Fibroblast of skin of right biceps (primary cell): ENCODE measurements around the gene ECHDC1.
A peak's percentile ranks its signal among the peaks of the same experiment; 100 is the strongest.

Experiments used
- DNase-seq: peaks from one replicate; pipeline ENCODE4 v3.0.0-alpha.2; 2013

ECHDC1 gene

DNA sequence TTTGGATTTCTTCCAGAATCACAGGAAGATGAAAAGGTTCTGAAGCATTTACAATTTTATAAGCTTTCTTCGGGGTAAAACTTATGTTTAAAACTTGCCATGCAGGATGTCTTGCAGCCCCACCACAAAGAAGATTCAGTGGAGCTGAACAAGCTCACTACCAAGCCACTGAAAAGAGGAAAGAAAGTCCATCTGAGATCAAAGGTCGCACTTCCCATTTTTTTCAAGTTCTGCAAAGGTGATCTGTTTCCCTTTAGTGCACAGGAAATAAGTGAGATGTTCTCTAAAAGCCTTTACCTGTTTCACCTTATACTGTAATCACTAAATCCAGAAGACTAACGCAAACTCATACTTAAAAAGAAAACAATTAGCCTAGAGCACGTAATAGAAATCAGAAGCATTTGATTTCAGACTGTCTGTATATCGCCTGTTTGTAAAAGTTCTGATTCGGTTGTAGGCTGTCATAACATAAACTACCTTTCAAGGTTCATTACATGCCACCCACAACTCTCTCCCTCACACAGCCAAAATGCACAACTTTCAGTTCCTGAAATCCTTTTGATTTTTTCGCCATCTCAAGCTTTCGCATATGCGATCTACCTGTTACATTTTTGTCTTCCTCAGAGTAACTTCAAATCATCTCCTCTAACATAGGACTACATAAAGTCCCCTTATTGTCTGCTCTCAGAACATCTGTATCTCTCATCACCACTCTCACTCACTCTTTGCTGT is 1.8 kb downstream of the ECHDC1 start:
- no peak for DNase-seq

DNA sequence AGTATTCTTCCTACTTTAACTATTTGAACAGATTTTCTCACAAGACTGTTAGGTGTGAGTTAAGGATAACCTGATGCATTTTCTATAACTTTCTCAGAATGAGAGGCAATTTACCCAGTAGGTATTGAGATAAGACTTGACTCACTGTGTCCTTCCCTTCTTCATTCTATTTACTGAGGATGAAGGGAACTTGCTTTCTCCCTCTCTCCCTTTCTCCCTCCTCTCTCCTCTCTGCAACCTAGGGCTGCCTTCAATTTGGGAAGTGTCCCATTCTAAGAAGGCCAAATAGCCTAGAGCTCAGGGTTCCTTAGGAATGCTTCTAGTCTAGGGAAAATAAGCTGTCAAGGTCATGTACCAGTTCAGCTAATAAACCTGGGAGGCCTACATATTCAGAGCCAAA is 3.2 kb downstream of the ECHDC1 start:
- DNase-seq, result no peak

DNA sequence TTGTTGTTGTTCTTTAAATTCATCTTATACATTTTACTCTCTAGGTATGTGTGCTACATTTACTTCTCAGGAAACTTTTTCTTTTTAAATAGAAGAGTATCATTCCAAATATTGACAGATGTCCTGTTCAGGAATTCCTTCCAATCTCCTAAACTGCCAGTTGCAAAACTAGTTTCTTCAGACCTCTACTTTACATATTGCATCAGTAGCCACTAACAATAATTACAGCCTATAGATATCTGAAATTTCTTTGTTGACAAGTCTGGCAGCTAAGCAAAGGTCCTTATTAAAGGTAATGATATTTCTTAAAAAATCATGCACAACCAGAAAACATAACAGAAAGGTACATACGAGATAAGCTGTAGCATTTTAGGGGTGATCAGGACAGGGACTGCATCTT is 4.5 kb downstream of the ECHDC1 start:
- no peak for DNase-seq

DNA sequence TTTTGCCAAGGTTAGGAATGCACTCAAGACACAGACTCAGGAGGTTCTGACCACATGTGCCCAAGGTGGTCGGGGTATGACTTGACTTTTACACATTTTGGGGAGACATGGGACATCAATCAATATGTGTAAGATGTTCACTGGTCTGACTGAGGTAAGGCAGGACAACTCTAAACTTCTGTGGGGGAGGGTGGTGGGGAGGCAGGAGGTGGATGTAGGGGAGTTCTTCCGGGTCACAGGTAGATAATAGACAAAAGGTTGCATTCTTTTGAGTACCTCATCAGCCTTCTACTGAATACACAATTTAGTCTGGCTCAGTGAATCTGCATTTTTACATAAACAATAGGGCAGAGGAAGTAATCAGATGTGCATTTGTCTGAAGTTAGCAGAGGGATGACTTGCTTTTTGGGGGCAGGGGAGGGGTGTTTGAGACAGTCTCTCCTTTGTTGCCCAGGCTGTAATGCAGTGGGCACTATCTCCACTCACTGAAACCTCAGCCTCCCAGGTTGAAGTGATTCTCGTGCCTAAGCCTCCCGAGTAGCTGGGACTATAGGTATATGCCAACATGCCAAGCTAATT is 10.9 kb downstream of the ECHDC1 start:
- no peak for DNase-seq

DNA sequence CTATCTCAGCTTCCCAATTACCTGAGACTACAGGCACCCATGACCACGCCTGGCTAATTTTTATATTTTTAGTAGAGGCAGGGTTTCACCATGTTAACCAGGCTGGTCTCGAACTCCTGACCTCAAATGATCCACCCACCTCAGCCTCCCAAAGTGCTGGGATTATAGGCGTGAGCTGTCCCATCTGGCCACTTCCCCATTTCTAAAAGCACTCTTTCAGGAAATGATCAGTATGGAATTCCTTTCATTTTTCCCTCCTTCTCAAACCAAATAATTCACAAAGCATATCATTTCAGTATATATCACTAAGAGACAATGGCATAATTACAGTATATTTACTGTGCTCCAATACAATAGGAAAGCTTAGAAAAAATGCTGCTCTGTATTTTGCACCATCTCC is 12.2 kb downstream of the ECHDC1 start:
- DNase-seq, result peak; percentile 37

DNA sequence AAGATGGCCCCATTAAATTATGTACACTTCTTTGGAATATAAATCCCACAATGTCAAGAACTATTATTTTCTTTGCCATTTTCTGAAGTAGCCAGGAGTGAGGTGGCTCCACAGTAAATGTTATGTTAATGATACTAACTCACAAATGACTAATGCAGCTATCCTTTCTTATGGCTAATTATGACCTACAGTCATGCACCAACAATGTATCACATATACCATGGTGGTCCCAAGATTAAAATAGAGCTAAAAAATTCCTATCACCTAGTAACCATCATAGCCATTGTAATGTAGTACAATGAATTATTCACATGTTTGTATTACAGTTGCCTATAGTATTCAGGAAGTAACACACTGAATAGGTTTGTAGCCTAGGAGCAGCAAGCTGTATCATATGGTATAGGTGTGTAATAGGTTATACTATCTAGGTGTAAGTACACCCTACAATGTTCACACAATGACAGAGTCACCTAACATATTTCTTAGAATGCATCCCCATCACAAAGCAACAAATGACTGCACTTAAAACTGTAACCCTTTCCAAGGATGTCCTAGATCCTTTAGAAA is 15.3 kb downstream of the ECHDC1 start:
- DNase-seq, result peak; percentile 86

DNA sequence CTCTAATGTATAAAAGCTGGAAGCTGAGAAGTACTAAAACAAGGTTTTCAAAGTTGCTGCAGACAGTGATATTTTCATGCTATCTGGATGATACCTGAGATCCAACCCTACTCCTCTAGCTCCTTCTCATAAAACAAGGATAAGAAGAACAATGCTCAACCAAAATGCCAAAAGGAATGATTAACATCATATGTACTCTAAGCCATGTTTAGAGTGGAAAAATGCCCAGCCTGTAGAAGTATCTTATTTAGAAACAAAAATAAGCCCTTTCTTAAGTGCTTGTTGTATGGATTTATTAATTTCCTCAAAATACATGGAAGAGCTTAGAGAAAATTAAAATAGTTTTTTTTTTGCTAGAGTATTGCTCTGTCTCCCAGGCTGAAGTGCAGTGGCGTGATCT is 23.7 kb downstream of the ECHDC1 start:
- DNase-seq, result no peak

DNA sequence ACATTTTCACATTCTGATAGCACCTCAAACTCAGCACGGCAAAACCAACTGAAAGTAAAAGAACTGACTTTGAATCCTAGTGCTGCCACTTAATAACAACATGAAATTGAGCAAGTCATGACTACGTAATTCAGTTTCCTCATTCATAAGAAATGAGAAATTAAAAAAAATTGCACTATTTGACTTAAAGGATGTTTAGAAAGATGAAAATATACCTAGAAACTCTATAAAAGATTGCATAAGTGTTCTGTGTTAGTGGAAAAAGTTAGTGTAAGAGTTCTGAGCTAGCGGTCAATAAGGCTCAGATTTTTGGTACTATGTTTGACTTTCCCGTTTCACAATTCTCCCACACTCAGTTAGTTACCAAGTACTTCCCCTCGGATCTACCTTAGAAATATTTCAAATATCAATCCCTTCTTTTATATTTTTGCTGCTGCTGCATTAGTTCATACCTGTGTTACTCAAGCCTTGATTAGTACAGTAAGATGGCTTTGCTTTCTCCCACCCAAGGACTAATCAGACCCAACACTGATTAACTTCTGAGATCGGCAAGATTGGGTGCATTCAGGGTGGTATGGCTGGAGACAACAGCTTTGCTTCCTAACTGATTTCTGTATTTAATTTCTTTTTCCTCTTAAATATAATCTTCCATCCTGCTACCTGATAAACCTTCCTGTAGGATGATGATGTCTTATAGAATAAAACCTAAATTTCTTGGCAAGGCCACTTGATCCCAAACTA is 25.9 kb downstream of the ECHDC1 start:
- DNase-seq, result no peak

DNA sequence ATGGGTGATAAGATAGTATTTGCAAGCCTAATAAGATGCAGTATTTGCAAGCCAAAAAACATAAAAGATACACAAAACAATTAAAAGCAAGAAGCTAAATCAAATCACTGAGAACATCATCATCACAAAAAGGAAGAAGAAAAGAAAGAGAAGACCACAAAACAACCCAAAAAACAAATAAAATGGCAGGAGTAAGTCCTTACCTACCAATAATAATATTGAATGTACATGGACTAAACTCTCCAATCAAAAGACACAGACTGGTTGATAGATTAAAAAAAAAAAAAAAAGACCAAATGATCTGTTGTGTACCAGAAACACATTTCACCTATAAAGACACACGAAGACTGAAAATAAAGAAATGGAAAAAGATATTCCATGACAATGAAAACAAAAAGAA is 37.7 kb downstream of the ECHDC1 start:
- DNase-seq, result no peak

DNA sequence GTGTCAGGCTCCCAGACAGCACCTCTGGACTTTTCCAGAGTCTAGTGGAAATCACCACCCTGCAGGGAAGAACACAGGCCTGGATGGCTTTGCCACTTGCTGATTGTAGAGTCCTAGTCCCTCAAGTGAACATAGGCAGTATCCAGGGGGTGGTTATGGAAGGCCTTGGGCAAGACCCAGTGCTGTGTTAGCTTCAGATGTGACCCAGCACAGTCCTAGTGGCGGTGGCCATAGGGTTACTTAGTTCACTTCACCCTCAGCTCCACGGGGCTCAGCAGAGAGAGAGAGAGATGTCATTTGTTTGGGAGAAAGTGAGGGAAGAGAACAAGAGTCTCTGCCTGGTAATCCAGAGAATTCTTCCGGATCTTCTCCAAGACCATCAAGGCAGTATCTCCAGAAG is 39.5 kb downstream of the ECHDC1 start:
- DNase-seq, result no peak

DNA sequence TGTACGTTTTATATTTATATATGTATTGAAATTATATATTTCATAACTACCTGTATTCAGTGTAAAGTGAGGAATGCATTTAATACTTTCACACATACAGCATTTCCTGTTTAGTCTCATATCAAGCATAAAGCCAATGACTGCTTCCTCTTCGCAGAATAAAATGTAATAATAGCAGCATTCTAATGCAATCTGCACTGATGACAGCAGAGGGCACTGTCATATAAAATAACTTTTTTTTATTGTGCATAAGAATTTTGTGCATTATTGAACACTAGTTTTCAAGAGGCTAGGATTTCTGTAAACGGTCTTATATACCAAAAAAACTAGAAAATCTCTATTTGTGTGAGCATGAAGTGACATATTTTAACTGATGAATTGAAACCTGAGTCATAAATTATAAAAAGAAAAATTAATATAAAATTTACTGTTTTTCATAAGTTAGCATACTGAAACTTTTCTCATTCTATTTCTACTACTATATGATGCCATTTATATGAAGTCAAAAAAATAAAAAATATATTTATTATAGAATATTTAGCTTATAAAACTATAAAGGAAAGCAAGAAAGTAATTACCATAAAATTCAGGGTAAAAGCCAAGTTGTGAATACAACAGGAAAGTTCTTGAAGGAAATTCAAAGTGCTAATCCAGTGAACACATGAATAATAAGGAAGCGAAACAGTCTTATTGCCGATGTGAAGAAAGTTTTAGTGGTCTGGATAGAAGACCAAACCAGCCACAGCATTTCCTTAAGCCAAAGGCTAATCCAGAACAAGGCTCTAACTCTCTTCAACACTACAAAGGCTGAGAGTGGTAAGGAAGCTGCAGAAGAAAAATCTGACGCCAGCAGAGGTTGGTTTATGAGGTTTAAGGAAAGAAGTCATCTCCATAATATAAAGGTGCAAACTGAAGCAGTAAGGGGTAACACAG is 40.4 kb downstream of the ECHDC1 start:
- peak; percentile 47 for DNase-seq

DNA sequence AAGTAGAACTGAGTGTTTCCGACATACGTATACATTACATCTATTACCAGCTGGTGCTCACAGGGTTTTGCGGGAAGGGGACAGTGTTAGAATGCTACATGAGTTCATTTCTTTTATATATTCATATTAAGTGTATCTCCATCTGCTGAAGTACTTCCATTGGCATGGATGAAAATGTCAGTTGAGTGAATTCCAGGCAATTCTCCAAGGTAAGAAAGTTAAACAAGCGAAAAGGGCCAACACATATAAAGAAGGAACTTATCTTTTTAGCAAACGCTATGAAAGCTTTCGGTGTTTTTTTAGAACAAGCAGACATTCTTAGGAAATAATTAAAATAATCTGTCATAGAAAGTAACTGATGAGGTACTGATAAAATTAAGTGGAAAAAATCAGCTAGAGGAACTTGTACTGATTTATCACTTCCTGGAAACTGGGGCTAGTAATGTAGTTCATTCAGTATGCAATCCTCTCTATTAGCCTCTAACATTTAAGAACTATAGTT is 42.2 kb downstream of the ECHDC1 start:
- peak; percentile 36 for DNase-seq

DNA sequence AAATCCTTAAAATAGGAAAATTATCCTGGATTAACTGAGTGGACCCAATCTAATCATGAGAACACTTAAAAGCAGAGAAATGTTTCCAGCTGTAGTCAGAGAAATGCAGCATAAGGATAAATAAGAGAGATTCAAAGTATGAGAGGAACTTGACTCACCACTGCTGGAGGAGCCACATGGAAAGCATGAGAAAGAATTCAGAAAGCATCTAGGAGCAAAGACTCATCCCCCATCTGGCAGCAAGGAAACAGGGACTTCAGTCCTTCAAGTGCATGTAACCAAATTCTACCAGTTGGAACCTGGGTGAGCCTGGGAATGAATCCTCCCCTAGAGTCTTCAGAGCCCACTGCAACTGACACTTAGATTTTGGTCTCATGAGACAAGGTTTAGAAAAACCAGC is 43.0 kb downstream of the ECHDC1 start:
- peak; percentile 93 for DNase-seq

DNA sequence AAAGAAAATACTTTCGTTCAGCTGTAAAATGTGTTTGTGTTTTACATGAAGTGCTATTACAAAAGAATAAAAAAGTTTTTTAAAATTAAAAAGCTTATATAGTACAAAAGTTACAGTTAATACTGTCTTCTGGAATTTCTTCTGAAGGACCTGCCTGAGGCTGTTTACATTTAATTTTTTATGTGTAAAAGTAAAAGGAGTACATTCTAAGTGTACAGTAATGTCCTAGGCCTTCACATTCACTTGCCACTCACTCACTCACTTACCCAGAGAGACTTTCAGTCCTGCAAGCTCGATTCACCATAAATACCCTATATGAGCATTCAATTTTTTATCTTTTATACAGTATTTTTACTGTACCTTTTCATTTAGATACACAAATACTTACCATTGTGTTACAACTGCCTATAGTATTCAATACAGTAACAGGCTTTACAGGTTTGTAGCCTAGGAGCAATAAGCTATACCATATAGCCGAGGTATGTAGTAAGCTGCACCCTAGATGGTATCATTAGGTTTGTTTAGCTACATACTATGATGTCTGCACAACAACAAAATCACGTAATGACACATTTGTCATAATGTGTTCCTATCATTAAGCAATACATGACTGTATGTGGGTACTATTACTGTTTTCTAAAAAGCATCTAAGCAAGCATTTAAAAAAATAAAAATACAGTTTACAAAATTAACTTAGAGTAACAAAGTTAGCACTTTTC is 43.7 kb downstream of the ECHDC1 start:
- peak; percentile 4 for DNase-seq

DNA sequence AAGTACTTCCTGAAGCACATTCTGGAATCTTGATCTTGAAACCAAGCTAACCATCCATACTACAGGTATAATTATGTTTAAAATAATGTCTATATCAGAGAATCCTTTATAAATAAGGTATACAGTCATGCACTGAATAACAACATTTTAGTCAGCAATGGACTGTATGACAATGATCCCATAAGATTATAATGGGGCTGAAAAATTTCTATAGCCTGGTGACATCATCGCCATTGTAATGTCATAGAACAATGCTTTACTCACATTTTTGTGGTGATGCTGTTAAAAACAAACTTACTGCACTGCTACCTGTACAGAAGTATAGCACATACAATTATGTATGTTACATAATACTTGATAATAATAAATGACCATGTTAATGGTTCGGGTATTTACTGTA is 44.9 kb downstream of the ECHDC1 start:
- peak; percentile 11 for DNase-seq

DNA sequence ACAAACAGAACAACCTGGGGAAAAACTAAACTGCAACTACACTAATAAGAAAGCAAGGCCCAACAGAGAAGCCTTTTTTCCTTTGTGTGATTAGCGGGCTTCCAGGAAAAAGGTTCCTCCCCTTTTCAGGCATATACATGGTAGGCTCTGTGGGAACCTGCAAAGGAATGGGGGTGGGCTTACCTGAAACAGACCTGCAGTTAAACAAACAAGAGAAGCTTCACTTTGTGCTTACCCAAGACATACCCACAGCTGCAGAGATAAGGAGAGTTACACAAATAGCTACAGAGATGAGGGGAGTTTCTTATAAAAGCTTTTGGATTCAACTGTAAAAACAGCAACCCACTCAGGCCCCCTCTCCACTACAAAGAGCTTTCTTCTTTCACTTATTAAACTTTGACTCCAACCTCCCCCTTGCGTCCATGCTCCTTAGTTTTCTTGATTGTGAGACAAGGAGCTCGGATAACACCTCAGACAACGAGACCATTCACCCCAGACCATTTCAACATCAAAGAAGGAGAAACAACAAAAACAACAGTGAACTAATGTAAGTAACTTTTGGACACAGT is 45.8 kb downstream of the ECHDC1 start:
- DNase-seq, result no peak

DNA sequence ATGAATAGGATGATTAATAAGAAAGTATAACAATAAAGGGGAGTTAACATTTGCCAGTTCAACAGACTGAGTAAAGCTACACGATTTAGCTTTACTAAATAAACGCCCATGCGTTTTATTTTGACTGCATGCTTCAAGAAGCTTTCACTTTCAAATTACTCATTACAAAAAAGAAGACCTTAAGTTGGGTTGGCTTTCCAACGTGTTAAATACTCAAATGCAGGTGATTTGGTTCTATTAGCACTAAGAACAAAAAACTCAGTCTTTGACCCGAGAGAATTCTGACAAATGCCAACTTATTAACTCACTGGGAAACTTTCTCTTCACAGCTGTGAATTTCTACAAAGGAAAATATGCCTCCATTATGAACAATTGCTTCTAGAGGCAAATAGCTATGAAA is 51.9 kb downstream of the ECHDC1 start:
- no peak for DNase-seq

DNA sequence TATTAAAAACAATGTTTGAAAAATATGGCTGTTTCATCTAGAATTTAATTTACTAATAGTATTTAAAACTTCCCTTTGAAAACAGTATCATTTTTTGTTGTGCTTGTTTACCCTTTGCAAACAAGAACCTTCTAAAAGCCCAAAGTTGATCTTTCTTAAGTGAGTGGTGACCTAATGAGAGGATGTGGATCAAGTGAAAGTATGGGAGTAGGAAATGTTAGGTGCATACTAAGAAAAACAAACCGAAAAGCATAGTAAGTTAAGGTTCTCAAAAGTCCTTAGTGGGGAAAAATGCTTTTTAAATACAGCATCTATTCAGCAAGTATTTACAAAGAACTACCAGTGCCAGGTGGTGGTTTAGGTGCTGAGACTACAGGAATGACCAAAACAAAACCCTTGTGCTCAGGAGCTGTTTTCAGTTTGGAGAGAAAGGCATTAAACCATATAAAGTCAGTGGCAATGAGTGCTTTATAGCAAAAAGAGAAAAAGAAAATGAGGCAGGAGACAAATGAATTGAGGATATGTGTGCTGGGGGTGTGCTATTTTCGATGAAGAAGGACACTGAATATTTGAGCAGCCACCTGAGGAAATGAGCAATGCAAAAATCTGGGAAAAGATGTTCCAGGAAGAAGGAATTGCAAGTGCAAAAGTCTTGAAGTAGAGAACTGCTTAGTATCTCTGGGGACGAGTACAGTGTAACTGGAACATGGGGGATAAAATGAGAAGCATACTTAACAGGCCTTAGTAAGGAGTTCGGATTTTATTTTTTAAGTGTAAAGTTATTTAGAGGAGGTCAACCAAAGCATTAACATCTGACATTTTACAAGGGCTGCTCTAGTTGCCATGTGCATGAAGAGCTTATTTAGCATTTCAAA is 52.8 kb downstream of the ECHDC1 start:
- DNase-seq, result no peak

DNA sequence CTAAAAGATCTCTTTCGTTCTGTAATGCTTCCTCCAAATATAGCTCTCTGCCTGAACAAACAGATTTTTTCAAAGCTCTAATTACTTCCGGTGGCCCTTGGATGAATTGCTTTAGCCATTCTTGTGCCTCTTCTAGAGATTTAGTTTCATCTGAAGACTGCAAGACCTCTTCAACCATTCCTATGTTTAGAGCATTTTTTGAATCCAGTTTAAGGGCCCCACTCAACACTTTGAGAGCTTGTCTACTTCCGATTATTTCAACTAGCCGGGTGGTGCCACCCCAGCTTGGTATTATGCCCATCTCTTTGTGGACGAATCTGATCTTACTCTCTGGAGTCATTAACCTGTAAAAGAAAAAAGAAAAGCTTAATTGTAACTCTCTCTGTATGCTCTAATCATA is 53.5 kb downstream of the ECHDC1 start:
- DNase-seq, result no peak

DNA sequence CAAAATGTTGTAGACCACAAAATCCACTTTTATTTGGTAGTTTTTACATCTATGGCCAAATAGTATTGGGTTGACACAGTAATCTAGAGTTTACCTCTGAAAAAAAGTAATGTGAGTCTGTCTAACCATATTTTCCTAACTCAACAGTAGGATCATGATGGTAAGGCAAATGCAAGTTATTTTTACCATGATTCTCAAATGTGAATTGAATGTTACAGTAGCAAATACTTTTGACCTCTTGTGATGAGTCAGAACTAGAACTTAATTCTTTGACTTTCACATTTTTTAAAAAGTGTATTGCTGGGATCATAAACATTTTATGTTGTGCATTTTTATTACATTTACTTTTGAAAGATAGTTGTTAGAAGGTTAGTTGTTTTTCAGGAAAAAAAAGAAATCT is 54.7 kb downstream of the ECHDC1 start:
- no peak for DNase-seq

DNA sequence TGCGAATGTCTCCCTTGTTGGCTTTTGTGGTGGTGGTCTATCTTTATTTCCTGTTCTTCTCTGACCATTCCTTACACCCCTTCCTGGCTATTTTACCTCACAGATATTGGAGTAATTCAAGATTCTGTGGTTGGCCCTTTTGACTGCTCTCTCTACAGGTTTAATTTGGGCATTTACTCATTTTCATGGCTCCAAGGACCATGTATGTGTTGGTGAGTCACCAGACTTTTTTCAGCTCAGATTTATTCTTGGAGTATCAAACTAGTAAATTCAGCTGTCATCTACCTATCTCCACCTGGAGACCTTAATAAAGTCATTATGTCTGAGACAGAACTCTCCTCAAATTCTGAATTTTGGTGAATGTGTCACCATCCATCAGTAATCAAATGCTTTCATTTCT is 61.2 kb downstream of the ECHDC1 start:
- DNase-seq, result no peak
